ENCODE measurements around the gene CIAO3.
"Not testable (repeated sequence)": the region's sequence is repeated elsewhere in the genome, so short reads cannot be mapped to it uniquely, and the experiment has no call there.

CIAO3 gene

DNA sequence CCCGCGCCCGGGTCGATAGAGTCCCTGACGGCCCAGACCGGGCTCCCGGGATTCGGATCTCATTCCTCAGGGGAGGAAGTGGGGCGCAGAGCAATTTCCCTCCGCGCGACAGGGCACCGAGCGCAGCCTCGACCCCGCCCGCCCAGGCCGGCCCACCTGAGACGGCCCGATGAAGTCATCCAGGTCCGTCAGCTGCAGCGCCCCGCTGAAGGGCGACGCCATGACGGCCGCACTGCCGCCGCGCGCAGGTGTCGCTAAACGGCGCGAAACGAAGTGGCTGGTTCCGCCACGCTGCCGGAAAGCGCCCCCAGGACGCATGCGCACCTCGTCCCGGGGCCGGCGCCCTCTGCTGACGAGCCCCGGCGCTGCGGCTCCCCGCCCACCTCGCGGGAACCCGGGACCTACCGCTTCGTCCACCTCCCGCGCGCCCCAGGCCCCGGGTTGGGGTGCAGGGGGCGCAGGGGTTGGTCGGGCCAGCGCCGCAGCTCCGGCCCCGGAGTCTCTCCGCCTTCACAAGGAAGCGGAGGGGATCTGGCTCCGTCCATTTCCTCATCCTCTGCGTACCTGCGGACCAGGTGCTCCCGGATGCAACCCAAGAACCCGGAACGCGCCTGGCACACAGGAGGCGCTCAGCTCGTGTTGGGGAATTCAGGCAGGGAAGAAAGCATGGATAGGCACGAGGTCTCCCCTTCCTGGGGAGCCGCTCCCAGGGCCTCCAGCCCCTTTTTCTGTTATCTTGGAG, at the start of gene CIAO3:
CIAO3 (minus strand) TSS at position 234 of the 742 bp plus-strand sequence; CDS start at position 222, 12 bp downstream.
- FAIRE-seq, result no peak

DNA sequence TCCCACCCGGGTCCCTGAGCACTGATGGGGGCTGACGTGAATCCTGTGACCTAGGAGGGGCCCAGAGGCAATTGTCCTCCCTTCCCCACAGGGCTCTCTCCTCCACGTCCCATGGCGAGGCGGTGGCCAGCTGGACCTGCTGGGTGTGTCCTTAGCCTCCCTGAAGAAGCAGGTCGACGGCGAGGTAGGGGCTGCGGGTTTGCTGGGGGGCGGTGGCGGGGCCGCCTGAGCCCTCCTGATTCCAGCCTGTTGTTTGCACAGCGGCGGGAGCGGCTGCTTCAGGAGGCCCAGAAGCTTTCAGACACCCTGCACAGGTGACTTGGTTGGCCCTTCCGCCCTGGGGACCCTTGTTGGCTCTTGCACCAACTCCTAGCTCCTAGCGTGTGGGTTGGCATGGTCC, 49.3 kb upstream of the CIAO3 start:
- no peak for FAIRE-seq

DNA sequence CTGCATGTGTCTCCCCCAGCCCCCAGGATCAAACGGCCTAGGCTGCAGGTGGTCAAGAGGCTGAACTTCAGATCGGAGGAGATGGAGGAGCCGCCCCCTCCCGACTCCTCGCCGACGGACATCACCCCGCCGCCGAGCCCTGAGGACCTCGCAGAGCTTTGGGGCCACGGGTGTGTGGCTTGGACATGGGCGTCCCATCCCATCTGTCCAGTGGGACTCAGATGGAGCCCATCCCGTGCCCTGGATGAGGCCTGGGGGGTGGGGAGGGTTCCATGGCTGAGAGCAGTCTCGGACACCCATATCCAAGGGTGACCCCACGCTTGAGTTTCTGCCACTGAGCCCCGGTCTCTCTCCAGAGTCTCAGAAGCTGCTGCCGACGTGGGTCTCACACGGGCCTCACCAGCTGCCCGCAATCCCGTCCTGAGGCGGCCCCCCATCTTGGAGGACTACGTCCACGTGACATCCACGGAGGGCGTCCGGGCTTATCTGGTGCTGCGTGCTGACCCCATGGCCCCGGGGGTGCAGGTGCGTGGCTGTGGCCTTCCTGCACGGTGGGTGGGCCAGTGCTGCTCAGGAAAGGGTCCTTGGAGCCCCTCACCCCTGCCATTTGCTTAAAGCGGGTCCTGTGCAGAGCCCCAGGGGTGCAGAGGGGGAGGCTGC, 48.5 kb upstream of the CIAO3 start:
- no peak for FAIRE-seq

DNA sequence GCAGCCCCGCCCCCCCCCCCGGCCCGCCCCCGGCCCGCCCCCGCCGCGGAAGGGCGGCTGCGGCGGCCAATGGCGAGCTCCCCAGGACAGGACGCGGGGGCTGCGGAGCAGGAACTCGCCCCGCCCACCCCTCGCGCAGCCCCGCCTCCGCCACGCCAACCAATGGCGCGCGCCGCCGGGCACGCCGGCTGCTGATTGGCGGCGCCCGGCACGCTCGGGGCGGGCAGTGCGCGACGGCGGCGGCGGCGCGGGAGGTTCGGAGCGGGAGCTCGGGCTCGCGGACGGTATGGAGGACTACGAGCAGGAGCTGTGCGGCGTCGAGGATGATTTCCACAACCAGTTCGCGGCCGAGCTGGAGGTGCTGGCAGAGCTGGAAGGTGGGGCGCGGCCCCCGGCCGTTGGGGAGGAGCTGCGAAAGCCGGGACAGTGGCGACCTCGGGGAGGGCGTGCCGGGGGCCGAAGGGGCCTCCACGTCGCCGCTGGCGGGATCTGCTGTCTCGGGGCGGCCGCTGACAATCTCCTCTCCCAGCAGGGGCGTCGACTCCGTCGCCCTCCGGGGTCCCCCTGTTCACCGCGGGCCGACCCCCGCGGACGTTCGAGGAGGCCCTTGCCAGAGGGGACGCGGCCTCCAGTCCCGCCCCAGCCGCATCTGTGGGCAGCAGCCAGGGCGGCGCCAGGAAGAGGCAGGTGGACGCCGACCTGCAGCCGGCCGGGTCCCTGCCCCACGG, 47.8 kb upstream of the CIAO3 start, which contains the start of gene CHTF18:
CHTF18 (plus strand) TSS at position 222 of the 728 bp plus-strand sequence; CDS start at position 287, 65 bp downstream.
- no peak for FAIRE-seq

DNA sequence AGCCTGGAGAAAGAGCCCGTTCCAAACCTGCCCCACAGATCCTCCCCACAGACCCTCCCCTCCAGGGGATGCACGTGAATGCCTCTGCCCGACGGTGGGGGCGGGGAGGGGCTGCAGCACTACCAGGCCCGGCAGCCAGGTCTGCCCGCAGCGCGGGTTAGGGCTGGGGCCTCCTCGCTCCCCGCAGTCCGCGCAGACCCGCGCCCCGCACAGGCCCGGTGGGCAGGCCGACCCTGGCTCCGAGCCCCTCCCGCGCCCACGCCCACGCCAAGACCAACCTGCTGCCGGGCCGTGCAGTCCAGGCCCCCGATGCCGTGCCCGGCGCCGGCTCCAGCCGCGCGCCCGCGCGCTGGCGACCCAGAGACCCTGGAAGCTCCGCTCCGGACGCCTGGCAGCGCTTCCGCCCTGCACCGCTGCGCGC, 47.2 kb upstream of the CIAO3 start, which contains the start of gene RPUSD1:
RPUSD1 (minus strand) TSS at position 404 of the 421 bp plus-strand sequence. CDS start 644 bp downstream, outside the sequence.
- no peak for FAIRE-seq

DNA sequence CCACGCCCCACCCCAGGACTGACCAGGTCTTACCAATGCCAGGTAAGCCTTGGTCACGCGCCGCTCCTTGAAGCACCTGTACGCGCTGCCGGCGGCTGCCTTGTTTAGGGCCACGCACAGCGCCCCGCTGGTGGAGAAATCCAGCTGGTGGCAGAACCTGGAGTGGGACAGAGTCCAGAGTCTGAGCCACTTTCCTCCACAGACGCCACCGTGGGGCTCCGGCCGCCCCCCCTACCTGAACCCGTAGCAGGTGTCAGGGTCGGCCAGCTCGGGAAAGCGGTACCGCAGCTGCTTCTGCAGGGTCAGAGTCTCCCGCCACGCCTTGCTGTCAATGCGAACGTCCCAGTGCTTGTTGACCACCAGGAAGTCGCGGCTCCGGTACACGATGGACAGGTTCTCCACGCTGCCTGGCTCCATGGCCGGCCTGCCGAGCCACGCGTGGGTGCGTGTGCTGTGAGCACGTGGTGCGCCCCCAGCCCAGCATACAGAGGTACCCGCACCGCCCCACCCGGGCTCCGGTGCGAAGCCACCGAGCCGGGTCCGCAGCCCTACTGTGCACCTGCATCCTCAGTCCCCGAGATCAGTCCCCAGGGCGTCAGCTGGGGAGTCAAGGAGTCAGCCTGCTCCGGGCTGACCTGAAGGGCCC, 46.6 kb upstream of the CIAO3 start:
- FAIRE-seq, result no peak

DNA sequence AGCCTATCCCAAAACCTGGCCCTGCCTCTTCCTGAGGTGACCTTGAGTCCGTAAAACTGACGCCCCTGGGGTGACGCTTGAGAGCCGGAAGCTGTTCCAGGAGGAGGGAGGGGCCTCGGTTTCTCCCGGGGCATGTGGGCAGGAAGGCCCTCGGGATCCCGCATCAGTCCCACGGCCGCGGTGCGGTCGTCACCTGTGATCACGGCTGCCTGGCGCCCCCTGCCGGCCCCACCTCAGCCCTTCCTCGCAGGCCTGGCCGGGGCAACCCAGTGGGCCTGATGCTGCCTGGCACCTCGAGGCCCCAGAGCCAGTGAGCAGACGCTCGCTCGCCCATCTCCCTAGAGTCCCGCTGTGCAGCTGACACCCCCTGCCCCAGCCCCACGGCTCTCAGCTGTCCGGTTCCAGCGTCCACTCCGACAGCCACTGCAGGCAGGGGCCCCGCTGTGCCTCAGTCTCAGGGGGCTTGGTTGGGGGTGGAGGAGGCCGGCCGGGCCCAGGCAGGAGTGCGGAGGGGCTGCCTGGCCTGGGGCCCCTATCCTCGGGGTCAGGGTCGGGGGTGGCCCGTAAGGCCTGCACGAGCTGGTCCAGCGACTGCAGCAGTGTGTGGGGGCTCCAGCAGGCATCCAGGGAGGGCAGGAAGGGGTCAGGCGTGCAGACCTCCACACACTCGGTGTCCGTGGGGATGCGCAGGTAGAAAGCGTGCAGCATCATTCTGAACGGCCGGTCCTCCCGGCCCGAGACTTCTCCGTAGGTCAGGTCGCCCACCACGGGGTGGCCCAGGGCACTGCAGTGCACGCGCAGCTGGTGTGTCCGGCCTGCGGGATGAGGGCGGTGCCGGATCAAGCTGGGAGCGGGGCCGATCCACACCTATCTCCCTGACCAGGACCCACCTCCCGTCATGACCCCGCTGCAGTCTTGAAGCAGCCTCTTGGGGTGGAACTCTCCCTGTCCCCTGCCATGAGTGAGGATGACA, 45.1 kb upstream of the CIAO3 start:
- no peak for FAIRE-seq

DNA sequence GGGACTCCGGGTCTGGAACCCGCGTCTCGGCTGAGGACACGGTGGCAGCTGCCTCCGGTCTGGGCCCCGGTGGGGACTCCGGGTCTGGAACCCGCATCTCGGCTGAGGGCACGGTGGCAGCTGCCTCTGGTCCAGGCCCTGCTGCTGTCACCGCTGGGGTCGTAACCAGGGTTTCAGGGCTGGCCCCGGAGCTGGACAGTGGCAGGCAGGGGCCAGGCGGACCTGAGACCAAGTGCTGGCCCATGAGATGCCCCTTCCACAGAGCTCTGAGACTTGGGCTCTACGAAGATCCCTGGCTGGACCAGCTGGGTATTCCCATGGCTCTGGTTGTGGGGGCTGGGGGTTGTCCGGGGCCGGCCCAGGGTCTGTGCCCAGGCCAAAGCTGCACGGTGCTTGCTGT, 43.6 kb upstream of the CIAO3 start:
- FAIRE-seq, result no peak

DNA sequence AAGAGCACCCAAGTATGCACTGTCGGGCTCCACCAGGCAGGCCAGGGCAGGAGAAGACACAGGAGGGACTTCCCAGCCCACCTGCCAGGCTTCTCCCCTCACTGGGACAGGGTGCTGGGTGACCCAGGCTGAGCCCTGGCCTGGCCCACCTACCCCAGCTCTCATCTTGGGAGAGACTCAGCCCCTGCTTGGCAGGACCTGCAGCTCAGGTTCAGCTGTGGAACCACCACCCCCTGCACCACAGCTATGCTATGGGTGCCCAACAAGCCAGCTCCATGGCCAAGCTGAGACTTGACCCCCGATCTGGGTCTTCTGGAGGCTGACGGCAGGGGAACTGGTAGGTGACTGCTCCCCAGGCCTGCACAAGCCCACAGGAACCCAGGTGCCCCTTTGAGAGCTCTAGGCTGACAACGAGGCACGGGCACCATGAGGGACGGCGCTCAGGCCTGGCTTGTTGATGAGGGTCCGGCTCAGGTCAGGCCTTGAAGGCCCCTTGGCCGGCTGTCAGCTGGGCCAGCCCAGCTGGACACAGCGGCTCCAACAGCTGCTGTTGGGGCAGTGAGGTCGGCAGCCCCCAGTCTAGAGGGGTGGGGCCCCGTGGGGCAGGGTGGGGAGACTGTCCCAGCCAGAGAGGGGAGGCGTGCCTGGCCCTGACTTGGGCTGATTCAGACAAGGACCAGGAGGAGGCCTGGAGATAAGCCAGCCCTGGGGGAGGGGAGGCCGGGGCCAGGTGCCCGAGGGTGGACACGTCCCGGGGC, 42.8 kb upstream of the CIAO3 start:
- FAIRE-seq, result no peak

DNA sequence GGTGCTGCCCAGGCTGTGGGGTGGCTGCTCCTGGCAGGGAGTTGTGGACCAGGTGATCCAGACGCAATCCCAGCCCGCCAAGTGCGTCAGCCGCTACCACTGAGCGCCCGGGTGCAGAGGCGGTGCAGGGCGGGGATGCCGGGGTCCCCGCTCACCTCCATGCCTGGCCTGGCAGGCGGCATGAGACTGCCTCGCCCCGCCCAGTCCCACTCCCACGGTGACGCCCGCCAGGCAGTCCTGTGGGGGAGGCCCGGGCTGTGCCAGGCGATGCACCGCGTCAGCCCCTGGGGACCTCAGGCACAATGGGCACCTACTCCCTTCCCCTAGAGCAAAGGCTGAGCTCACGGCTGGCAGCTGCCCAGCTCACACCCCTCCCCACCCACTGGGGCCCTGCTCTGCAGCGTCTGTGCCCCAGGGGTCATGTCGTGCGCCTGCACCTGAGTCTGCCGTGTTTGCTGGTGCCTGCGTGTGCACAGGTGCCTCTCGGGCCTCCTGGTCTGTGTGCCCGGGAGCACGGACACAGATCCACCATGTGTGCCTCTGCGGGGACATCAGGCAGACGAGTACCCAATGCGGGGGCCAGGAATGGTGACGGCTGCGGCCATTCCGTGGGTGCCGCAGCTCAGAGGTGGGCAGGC, 42.1 kb upstream of the CIAO3 start:
- FAIRE-seq, result no peak

DNA sequence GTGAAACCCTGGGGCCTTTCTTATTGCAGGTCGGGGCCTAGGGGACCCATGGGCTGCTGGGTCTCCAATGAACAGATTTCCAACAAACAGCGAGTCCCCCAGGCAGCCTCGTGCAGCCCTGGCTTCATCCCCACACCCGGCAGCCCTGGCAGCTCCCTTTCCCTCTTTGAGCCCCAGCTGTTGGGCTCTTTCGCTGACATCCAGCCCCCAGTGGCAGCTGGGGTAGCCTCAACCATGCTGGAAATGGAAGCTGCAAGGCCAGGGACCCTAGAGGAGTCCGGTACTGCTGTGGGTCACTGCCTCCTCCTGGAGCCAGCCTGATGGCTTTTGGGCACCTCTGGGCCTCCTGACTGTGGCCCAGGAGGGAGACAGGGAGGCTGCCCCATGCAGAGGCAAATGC, 41.5 kb upstream of the CIAO3 start:
- no peak for FAIRE-seq

DNA sequence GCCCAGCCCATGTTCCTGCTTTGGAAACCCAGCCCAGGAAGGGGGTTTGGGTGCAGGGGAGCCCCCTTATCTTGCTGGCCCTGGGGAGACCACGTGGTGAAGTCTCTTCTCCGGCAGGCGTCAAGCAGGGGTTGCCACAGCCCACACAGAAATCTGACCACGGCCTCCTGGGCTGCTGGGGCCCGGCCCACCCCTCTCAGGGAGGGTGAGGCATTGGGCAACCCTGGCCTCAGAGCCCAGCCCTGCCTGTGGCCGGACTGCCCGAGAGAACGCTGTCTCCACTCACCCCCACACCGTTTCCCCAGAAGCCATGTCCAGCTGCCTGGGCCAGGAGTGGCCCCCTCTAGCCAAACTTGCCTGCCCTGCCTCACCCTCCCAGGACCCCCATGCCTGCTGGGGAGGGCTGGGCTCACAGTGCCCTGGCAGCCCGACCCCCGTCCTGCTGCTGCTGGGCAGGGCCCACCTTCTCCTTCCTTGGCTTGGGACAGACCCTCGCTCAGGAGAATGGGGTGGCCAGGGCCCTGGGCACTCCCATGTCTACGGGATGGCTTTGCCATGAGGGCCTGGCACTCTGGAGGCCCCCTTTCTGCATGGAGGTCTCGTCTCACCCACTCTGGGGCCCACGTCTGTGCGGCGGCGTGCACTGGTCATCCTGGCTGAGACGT, 40.7 kb upstream of the CIAO3 start:
- FAIRE-seq, result no peak

DNA sequence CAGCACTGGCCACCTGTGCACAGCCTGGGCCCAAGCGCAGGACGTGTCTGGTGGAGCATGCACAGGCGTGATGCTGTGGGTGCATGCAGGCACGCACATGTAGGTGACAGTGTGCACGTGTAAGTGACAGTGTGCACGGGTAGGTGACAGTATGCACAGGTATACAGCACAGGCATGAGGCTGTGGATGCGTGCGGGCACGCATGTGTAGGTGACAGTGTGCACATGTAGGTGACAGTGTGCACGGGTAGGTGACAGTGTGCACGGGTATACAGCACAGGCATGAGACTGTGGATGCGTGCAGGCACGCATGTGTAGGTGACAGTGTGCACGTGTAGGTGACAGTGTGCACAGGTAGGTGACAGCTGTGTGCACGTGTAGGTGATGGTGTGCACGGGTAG, 39.5 kb upstream of the CIAO3 start:
- FAIRE-seq, result no peak

DNA sequence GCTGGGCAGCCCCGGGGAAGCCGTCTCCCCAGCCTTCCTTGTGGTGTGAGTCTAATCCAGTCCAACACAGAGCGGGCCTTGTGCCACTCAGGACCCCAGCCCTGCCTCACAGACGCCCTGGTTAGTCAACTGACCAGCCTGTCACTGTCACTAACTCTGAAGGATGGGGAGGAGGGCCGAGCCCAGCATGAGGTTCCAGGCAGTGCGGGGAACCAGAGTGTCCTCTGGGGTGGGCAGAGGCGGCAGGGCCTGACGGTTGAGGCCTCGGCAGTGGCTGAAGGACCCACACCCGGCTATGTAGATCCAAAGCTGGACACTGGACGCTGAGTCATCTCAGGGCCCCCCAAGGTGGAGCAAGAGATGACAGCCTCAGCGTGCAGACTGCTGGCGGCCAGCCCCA, 38.8 kb upstream of the CIAO3 start:
- FAIRE-seq, result no peak

DNA sequence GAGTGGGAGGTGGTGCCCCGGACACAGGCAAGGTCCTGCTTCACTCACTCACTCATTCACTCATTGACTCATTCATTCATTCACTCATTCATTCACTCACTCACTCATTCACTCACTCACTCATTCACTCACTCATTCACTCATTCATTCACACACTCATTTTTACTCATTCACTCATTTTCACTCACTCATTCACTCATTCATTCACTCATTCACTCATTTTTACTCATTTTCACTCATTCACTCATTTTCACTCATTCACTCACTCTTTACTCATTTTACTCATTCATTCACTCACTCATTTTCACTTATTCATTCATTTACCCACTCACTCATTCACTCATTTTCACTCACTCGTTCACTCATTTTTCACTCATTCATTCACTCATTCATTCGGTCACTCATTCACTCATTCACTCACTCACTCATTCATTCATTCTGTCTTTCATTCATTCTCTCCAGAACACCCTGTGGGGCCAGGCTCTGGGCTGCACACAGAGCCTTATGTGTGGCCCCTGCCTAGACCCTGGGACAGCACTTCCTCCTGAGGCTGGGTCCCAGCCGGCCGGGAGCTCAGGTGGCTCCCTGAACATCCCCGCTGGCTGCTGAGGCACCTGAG, 38.2 kb upstream of the CIAO3 start:
- no peak for FAIRE-seq

DNA sequence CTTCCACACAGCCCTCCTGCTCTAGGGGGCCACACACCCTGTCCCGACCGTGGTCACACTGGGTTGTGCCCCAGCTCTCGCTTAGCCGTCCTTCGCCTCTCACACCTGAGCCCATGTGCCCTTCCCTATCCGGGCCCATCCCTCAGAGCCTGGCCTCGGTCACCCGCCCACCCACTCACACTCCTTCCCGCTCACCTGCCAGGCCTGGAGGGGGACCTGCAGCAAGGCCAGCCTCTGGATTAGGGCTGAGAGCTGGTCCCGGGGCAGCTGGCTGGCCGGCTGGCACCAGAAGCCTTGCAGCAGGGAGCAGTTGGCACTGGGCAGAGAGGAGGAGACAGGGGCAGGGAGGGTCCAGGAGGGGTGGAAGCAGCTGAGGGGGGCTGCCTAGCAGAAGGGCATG, 37.6 kb upstream of the CIAO3 start:
- no peak for FAIRE-seq

DNA sequence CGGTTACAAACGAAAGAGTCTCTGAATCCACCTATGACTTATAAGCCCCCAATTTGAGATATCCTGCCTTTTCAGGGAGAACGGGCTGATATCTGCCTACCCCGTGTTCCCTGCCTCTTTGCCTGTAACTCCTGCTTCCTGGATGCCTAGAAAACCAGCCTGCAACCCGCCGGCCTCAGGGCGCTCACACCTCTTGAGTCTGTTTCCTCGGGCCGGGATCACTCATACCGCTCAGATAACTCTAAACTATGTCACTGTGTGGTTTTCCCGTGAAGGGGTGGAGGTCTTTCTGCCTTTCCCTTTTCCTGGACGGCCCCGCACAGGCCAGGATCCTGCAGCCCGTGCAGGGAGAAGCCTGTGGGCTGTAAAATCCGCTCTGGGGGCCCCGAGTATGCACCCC, 37.0 kb upstream of the CIAO3 start:
- FAIRE-seq, result no peak

DNA sequence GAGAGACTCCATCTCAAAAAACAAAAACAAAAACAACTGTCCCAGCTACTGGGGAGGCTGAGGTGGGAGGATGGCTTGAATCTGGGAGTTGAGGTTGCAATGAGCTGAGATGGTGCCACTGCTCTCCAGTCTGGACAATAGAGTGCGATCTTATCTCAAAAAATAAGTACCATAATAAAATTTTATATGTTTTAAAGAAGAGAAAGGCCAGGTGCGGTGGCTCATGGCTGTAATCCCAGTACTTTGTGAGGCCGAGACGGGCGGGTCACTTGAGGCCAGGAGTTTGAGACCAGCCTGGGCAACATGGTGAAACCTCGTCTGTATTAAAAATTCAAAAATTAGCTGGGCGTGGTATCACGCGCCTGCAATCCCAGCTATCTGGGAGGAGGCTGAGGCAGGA, 36.0 kb upstream of the CIAO3 start:
- FAIRE-seq, result no peak

DNA sequence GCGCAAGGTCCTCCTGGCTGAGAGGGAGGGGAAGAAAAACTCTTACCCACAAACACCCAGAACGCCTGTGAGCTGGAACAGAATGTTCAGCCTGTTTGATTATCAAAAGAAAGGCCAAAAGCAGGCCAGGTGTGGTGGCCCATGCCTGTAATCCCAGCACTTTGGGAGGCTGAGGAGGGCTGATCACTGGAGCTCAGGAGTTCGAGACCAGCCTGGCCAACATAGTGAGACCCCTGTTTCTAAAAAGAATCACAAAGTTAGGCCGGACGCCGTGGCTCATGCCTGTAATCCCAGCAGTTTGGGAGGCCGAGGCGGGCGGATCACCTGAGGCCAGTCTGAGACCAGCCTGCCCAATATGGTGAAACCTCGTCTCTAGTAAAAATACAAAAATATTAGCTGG, 35.5 kb upstream of the CIAO3 start:
- FAIRE-seq, result not testable (repeated sequence)
